HepG2 (cell line): ENCODE measurements around the gene RAPGEF5. TPM values are rescaled to one million over a fixed set of nuclear protein-coding genes. Genes with fewer than 3 reads are reported as not detected.
A peak's percentile ranks its signal among the peaks of the same experiment; 100 is the strongest.

Experiments used
- ATAC-seq: fragments of 200-7000 bp; cut with Tn5 transposase; 3 replicates; pipeline ENCODE4 v1.9.1; 2020; ENCODE audit warnings: mild to moderate bottlenecking, moderate library complexity
- BruUV-seq: library from RNA; stranded (reverse); fragments of 400-500 nt; replicated peaks from 2 replicates; lab custom pipeline; 2021; lab: Mats Ljungman, UMichigan
- CTCF ChIA-PET: fragments of 300-600 bp; formaldehyde crosslinking; extraction: SDS; loops from one replicate; lab custom pipeline; 2021; ENCODE audit warnings: low total read pairs, inconsistent platforms, low intra/inter-chr PET ratio; lab: Yijun Ruan, JAX
- POLR2A ChIA-PET: fragments of 350-600 bp; sonication (Branson Sonifier 250); formaldehyde crosslinking; loops from one replicate; lab custom pipeline; 2020; ENCODE audit warnings: antibody characterized with exemption, inconsistent platforms; lab: Yijun Ruan, JAX
- DNase-seq: peaks from one replicate; pipeline ENCODE4 v3.0.0-alpha.2; 2015; ENCODE audit warnings: low spot score
- FAIRE-seq: peaks from 3 replicates; lab custom pipeline; 2011; peaks lifted over from hg19 to GRCh38; lab: Jason Lieb, UNC
- H2AFZ ChIP-seq: one replicate; pipeline ENCODE4 v1.6.1; 2011; ENCODE audit warnings: low read length, inconsistent platforms
- H3K27ac ChIP-seq: fragments of 300-600 bp; 3 replicates; pipeline ENCODE4 v1.8.0; 2011; ENCODE audit warnings: mixed run types, mild to moderate bottlenecking, mixed read lengths, low read length, inconsistent platforms; ENCODE audit not compliant: insufficient read depth; ENCODE audit errors: extremely low read length
- H3K27me3 ChIP-seq, 2 experiments: fragments of 200-600 bp in 1 of 2; 2 replicates in 1 of 2; 3 replicates in 1 of 2; pipeline versions ENCODE4 v1.6.0 to v1.8.0; 2011; ENCODE audit warnings: low read length in 2 of 2, mild to moderate bottlenecking in 2 of 2, moderate library complexity in 2 of 2, inconsistent platforms in 1 of 2; ENCODE audit not compliant: insufficient read depth in 2 of 2, control insufficient read depth in 1 of 2
- H3K36me3 ChIP-seq, 2 experiments: fragments of 200-600 bp in 1 of 2; replicated peaks in 1 of 2; 2 replicates in 1 of 2; 3 replicates in 1 of 2; pipeline versions ENCODE4 v1.5.1 to v1.8.0; 2011; ENCODE audit warnings: low read length in 2 of 2, inconsistent platforms in 1 of 2; ENCODE audit not compliant: insufficient read depth in 2 of 2, control insufficient read depth in 1 of 2
- H3K4me1 ChIP-seq: 2 replicates; pipeline ENCODE4 v1.5.1; 2012; ENCODE audit warnings: low read length, inconsistent platforms; ENCODE audit not compliant: insufficient read depth
- H3K4me2 ChIP-seq: 2 replicates; pipeline ENCODE4 v1.6.0; 2011; ENCODE audit warnings: low read depth, low read length, inconsistent platforms
- H3K4me3 ChIP-seq, 3 experiments: fragments of 200-600 bp in 1 of 3; sonication (generic), shearing (Covaris generic) in 1 of 3; replicated peaks in 1 of 3; 2 replicates each; pipeline ENCODE4 v1.5.1; 2011 to 2016; ENCODE audit warnings: low read length in 3 of 3, inconsistent platforms in 2 of 3, low read depth in 2 of 3, mild to moderate bottlenecking in 2 of 3, control low read depth in 1 of 3, mixed read lengths in 1 of 3; ENCODE audit not compliant: insufficient read depth in 1 of 3
- H3K79me2 ChIP-seq: one replicate; pipeline ENCODE4 v1.6.1; 2011; ENCODE audit warnings: low read length, inconsistent platforms; ENCODE audit not compliant: insufficient read depth
- H3K9ac ChIP-seq: 2 replicates; pipeline ENCODE4 v1.6.0; 2011; ENCODE audit warnings: mild to moderate bottlenecking, low read depth, low read length, inconsistent platforms; ENCODE audit not compliant: insufficient read depth
- H3K9me3 ChIP-seq: 2 replicates; pipeline ENCODE4 v1.5.1; 2012; ENCODE audit warnings: mild to moderate bottlenecking, low read length
- H4K20me1 ChIP-seq: 2 replicates; pipeline ENCODE4 v1.6.0; 2011; ENCODE audit warnings: inconsistent platforms, mild to moderate bottlenecking, low read length, moderate library complexity; ENCODE audit not compliant: insufficient read depth
- MEIS1 ChIP-seq: sonication (generic); formaldehyde crosslinking; IDR thresholded peaks from 2 replicates; pipeline ENCODE4 v1.9.0; 2021; ENCODE audit warnings: mild to moderate bottlenecking, missing genetic modification reagents, moderate library complexity, borderline replicate concordance
- PRPF4 ChIP-seq: fragments of 200-400 bp; formaldehyde crosslinking; IDR thresholded peaks from 2 replicates; pipeline ENCODE4 v1.6.1; 2016; ENCODE audit warnings: low read length, low read depth; ENCODE audit not compliant: poor library complexity, severe bottlenecking
- RBM22 ChIP-seq: fragments of 200-400 bp; formaldehyde crosslinking; optimal IDR thresholded peaks from 2 replicates; pipeline ENCODE3; 2017; ENCODE audit warnings: mild to moderate bottlenecking, low read length, moderate library complexity
- ZNF121 ChIP-seq: sonication (generic); formaldehyde crosslinking; IDR thresholded peaks from 2 replicates; pipeline ENCODE4 v1.5.0; 2020; ENCODE audit warnings: mild to moderate bottlenecking, missing genetic modification reagents
- ZNF160 ChIP-seq: sonication (generic); formaldehyde crosslinking; IDR thresholded peaks from 2 replicates; pipeline ENCODE4 v1.8.0; 2022; ENCODE audit warnings: mild to moderate bottlenecking, inconsistent platforms, missing genetic modification reagents
- ZNF354B ChIP-seq: sonication (generic); formaldehyde crosslinking; IDR thresholded peaks from 2 replicates; pipeline ENCODE4 v1.8.0; 2022; ENCODE audit warnings: mild to moderate bottlenecking, missing genetic modification reagents
- ZNF839 ChIP-seq: sonication (generic); formaldehyde crosslinking; IDR thresholded peaks from 2 replicates; pipeline ENCODE4 v1.4.0; 2020; ENCODE audit warnings: missing genetic modification reagents, mild to moderate bottlenecking, borderline replicate concordance
- WGBS: methylation state at CpG from one replicate; pipeline ENCODE4 v1.1.6; 2017; ENCODE audit warnings: low lambda C conversion rate; 5-methylcytosine and 5-hydroxymethylcytosine counted together
- in situ Hi-C: cut with HindIII; loops from 2 replicates; pipeline ENCODE4 v1.10.0; 2017; ENCODE audit warnings: low pct_unique_long_range_greater_than_20kb; ENCODE audit not compliant: extremely low pct_ligation_motif_present
- intact Hi-C: fragments of 100-400 bp; cut with micrococcal nuclease; formaldehyde crosslinking; loops from one replicate; pipeline ENCODE4 v1.10.0; 2022; ENCODE audit not compliant: unreplicated experiment
- polyA plus RNA-seq, 8 experiments: library from polyadenylated mRNA; depleted of rRNA in 3 of 8; stranded (reverse) in 7 of 8; unstranded in 1 of 8; fragments of >200 nt; fragmentation: Illumina TruSeq in 4 of 8; extraction: Trizol in 4 of 8; gene quantifications; 2 replicates each; pipeline versions ENCODE4 v1.2.1 to v1.2.3, GENCODE V29; 2011 to 2016; ENCODE audit warnings: low read depth in 4 of 8, missing spikeins in 1 of 8, mixed read lengths in 1 of 8; ENCODE audit not compliant: insufficient read depth in 1 of 8
- total RNA-seq, 5 experiments: library from RNA; depleted of rRNA; stranded (reverse); fragments of >200 nt; fragmentation: Illumina TruSeq; extraction: Trizol; gene quantifications; 2 replicates each; pipeline ENCODE4 v1.2.3, GENCODE V29; 2016; ENCODE audit warnings: low read depth in 1 of 5
- TF ChIP-seq, protein P1 (sequence below): sonication (generic); formaldehyde crosslinking; conservative IDR thresholded peaks from 2 replicates; pipeline ENCODE4 v1.5.0; 2020; ENCODE audit warnings: missing genetic modification reagents

RAPGEF5 gene
- total and polyA plus RNA-seq, 2 of the 13 experiments (the other 11 are each of a cell fraction or from before 2014, with no cell fraction given), result 17.1 to 23.4 TPM

DNA sequence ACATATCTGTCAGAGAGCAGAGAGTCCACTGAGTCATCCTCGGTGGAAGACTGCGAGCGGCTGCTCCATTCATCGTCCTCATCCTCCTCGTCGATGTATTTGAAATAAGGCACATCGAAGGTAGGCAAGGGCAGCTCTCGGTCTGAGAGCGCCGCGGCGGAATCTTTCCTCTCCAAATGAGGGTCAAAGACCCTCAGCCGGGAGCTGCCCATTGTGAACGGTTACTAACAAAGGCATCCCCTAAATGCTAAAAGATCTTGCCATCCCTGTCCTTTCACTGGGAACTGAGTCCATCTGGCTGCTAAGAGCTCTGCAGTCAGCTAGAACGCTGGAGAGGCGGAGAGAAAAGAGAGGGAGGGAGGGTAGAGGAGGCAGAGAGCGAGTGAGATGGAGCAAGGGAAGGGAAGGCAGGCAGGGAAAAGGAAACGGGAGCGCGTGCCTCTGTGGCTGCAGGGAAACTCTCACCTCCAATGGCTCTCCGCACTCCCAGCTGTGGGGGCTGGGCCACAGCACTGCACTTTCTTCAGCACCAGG, 163.4 kb downstream of the RAPGEF5 start:
- in situ Hi-C loops, result no loop called here
- intact Hi-C loops, result no loop called here
- Histone ChIP-seq H3K4me3 (no peak overlapping the region), H3K9ac (no peak overlapping the region), H3K4me2 (no peak overlapping the region), H3K27ac (no peak overlapping the region), H3K9me3 (no peaks in the 10 kb centered on the region), H2AFZ (no peak overlapping the region), H4K20me1 (peaks cover 6% of the 10 kb centered on the region; the same call in 1 of the 2 replicates), H3K36me3 (peaks cover 19 to 73% of the 10 kb centered on the region in 2 experiments), H3K4me1 (no peaks in the 10 kb centered on the region), H3K79me2 (peaks cover 3% of the 10 kb centered on the region), H3K27me3 (no peaks in the 10 kb centered on the region)
- CTCF ChIA-PET, result no interaction called here
- 96% methylated on average over 21 of the region's 21 CpGs for WGBS
- no peak for ATAC-seq
- TF ChIP-seq RBM22 (peak; percentile 51), PRPF4 (no peak)
- POLR2A ChIA-PET, result no interaction called here
- no peak for DNase-seq
- FAIRE-seq, result no peak
- BruUV-seq, result no TSS peak

DNA sequence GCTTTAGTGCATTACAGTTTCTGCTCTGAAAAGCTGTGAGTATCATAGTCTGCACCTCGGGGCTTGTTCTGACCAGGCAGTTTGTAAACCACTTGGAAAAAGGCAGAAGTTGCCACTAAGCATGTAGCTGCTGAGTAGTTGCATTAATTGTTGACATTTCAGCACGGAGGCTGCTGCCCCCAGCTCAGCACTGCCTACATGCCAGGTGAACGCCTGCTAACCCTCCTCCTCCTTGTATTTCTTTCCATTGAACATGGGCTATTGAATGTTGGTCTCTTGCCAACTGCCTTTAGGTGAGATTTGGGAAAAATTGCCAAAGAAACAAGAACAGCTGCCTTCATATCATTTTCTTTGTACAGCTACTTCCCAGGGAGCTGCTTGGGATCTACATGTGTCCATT, 164.2 kb downstream of the RAPGEF5 start:
- Histone ChIP-seq H3K9me3 (no peaks in the 10 kb centered on the region), H3K4me3 (no peak overlapping the region), H3K79me2 (no peaks in the 10 kb centered on the region), H3K27me3 (no peaks in the 10 kb centered on the region), H4K20me1 (no peaks in the 10 kb centered on the region; the same call in 1 of the 2 replicates), H2AFZ (no peak overlapping the region), H3K9ac (no peak overlapping the region), H3K4me2 (no peak overlapping the region), H3K4me1 (no peaks in the 10 kb centered on the region), H3K27ac (no peak overlapping the region), H3K36me3 (peaks cover 19 to 75% of the 10 kb centered on the region in 2 experiments)
- in situ Hi-C loops, result no loop called here
- WGBS, result 100% methylated on average over 1 of the region's 3 CpGs
- ChIA-PET CTCF (no interaction called here), POLR2A (no interaction called here)
- no TSS peak for BruUV-seq
- FAIRE-seq (no peak), DNase-seq (no peak), ATAC-seq (no peak)
- intact Hi-C loops, result no loop called here
- TF ChIP-seq ZNF354B (CRISPR knock-in tag) (no peak), ZNF160 (CRISPR knock-in tag) (no peak), ZNF839 (CRISPR knock-in tag) (no peak), MEIS1 (CRISPR knock-in tag) (no peak), ZNF121 (no peak)
- TF ChIP-seq, protein P1, sequence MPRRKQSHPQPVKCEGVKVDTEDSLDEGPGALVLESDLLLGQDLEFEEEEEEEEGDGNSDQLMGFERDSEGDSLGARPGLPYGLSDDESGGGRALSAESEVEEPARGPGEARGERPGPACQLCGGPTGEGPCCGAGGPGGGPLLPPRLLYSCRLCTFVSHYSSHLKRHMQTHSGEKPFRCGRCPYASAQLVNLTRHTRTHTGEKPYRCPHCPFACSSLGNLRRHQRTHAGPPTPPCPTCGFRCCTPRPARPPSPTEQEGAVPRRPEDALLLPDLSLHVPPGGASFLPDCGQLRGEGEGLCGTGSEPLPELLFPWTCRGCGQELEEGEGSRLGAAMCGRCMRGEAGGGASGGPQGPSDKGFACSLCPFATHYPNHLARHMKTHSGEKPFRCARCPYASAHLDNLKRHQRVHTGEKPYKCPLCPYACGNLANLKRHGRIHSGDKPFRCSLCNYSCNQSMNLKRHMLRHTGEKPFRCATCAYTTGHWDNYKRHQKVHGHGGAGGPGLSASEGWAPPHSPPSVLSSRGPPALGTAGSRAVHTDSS (CRISPR knock-in tag), result no peak
